SK-N-SH (cell line): Measurements from ENCODE around the gene PTH. TPM values are rescaled to one million over a fixed set of nuclear protein-coding genes. Genes with fewer than 3 reads are reported as not detected.

ENCODE experiments used
- CTCF ChIA-PET: fragments of 300-600, 350-600 bp; formaldehyde crosslinking; extraction: SDS; loops from one replicate; lab custom pipeline; 2021; lab: Yijun Ruan, JAX
- POLR2A ChIA-PET: fragments of 350-600 bp; sonication (Branson Sonifier 250); formaldehyde crosslinking; extraction: SDS; loops from one replicate; lab custom pipeline; 2020; ENCODE audit warnings: antibody characterized with exemption, inconsistent platforms; lab: Yijun Ruan, JAX
- DNase-seq: peaks from one replicate; pipeline ENCODE4 v3.0.0; 2012
- H2AFZ ChIP-seq: fragments of 200-600 bp; sonication (generic); 2 replicates; pipeline ENCODE4 v1.8.1; 2016; ENCODE audit warnings: antibody characterized with exemption, mild to moderate bottlenecking, low read depth
- H3F3A ChIP-seq: fragments of 200-600 bp; sonication (generic); replicated peaks from 2 replicates; pipeline ENCODE3; 2016; ENCODE audit warnings: antibody characterized with exemption, mild to moderate bottlenecking; ENCODE audit not compliant: insufficient read depth
- H3K27ac ChIP-seq, 2 experiments: fragments of 200-500 bp in 1 of 2; fragments of 200-600 bp in 1 of 2; sonication (Bioruptor generic) in 1 of 2; sonication (generic), shearing (Covaris generic) in 1 of 2; 2 replicates each; pipeline versions ENCODE4 v1.5.1 to v1.6.1; 2014 to 2016; ENCODE audit warnings: low read depth in 2 of 2, inconsistent platforms in 1 of 2, low read length in 1 of 2, mild to moderate bottlenecking in 1 of 2, mixed read lengths in 1 of 2
- H3K27me3 ChIP-seq: fragments of 200-600 bp; sonication (generic), shearing (Covaris generic); 2 replicates; pipeline ENCODE4 v1.6.1; 2016; ENCODE audit warnings: mixed run types; ENCODE audit not compliant: insufficient read depth
- H3K36me3 ChIP-seq, 2 experiments: fragments of 200-500 bp in 1 of 2; fragments of 200-600 bp in 1 of 2; sonication (Bioruptor generic) in 1 of 2; sonication (generic) in 1 of 2; replicated peaks in 1 of 2; 2 replicates each; pipeline versions ENCODE3 to v1.5.1; 2014 to 2016; ENCODE audit warnings: low read length in 1 of 2, mild to moderate bottlenecking in 1 of 2; ENCODE audit not compliant: insufficient read depth in 2 of 2, control insufficient read depth in 1 of 2
- H3K4me1 ChIP-seq, 2 experiments: fragments of 200-500 bp in 1 of 2; fragments of 200-600 bp in 1 of 2; sonication (Bioruptor generic) in 1 of 2; sonication (generic), shearing (Covaris generic) in 1 of 2; 2 replicates each; pipeline versions ENCODE4 v1.5.1 to v1.6.1; 2014 to 2016; ENCODE audit warnings: low read depth in 1 of 2, low read length in 1 of 2, mixed run types in 1 of 2; ENCODE audit not compliant: insufficient read depth in 2 of 2, control insufficient read depth in 1 of 2
- H3K4me2 ChIP-seq: fragments of 200-600 bp; sonication (generic), shearing (Covaris generic); 2 replicates; pipeline ENCODE4 v1.6.1; 2017; ENCODE audit warnings: mixed run types
- H3K4me3 ChIP-seq, 2 experiments: fragments of 200-500 bp in 1 of 2; fragments of 200-600 bp in 1 of 2; sonication (Bioruptor generic) in 1 of 2; sonication (generic), shearing (Covaris generic) in 1 of 2; 2 replicates each; pipeline versions ENCODE4 v1.5.1 to v1.8.1; 2014 to 2016; ENCODE audit warnings: low read depth in 2 of 2, inconsistent platforms in 1 of 2, low read length in 1 of 2, mild to moderate bottlenecking in 1 of 2, mixed read lengths in 1 of 2, moderate library complexity in 1 of 2
- H3K79me2 ChIP-seq: fragments of 200-600 bp; sonication (generic); 2 replicates; pipeline ENCODE4 v1.8.1; 2017; ENCODE audit warnings: mild to moderate bottlenecking; ENCODE audit not compliant: insufficient read depth
- H3K9ac ChIP-seq: fragments of 200-600 bp; sonication (generic); 2 replicates; pipeline ENCODE4 v1.6.1; 2017; ENCODE audit warnings: mixed run types
- H3K9me2 ChIP-seq: fragments of 200-600 bp; sonication (generic); 2 replicates; pipeline ENCODE4 v1.6.1; 2017; ENCODE audit warnings: mixed run types
- H3K9me3 ChIP-seq: fragments of 200-600 bp; sonication (generic); 2 replicates; pipeline ENCODE4 v1.6.1; 2017; ENCODE audit warnings: mixed run types, mild to moderate bottlenecking, moderate library complexity
- H4K20me1 ChIP-seq: fragments of 200-600 bp; sonication (generic); 2 replicates; pipeline ENCODE4 v1.6.1; 2017; ENCODE audit warnings: mild to moderate bottlenecking, mixed run types; ENCODE audit not compliant: insufficient read depth
- ELF1 ChIP-seq: IDR thresholded peaks from 2 replicates; pipeline ENCODE4 v1.4.0; 2012
- EP300 ChIP-seq, 2 experiments: IDR thresholded peaks; 2 replicates each; pipeline versions ENCODE4 v1.4.0 to v1.6.1; 2012; ENCODE audit warnings: borderline replicate concordance in 1 of 2, low read depth in 1 of 2, low read length in 1 of 2
- EZH2phosphoT487 ChIP-seq: fragments of 200-600 bp; sonication (generic); IDR thresholded peaks from 2 replicates; pipeline ENCODE4 v1.6.1; 2017; ENCODE audit warnings: low read depth, mixed run types, mild to moderate bottlenecking, antibody characterized with exemption, moderate library complexity, borderline replicate concordance
- FOSL2 ChIP-seq: IDR thresholded peaks from 2 replicates; pipeline ENCODE4 v1.4.0; 2012; ENCODE audit warnings: low read depth, mild to moderate bottlenecking, moderate library complexity, borderline replicate concordance
- FOXM1 ChIP-seq: IDR thresholded peaks from 2 replicates; pipeline ENCODE4 v1.4.0; 2012; ENCODE audit warnings: low read depth, mild to moderate bottlenecking
- GABPA ChIP-seq: IDR thresholded peaks from 2 replicates; pipeline ENCODE4 v1.4.0; 2012; ENCODE audit warnings: low read depth, mild to moderate bottlenecking
- GATA2 ChIP-seq: sonication (generic); formaldehyde crosslinking; IDR thresholded peaks from 2 replicates; pipeline ENCODE4 v1.5.0; 2020; ENCODE audit warnings: mild to moderate bottlenecking, missing genetic modification reagents
- JUND ChIP-seq: IDR thresholded peaks from 2 replicates; pipeline ENCODE4 v1.4.0; 2012
- MEF2A ChIP-seq: IDR thresholded peaks from 2 replicates; pipeline ENCODE4 v1.4.0; 2012; ENCODE audit warnings: low read depth, borderline replicate concordance
- MXI1 ChIP-seq: IDR thresholded peaks from 2 replicates; pipeline ENCODE4 v1.6.1; 2012; ENCODE audit warnings: mild to moderate bottlenecking, low read depth, low read length, improper control_type of control experiment
- NFIC ChIP-seq: IDR thresholded peaks from 2 replicates; pipeline ENCODE4 v1.4.0; 2012; ENCODE audit warnings: borderline replicate concordance
- NRF1 ChIP-seq: IDR thresholded peaks from 2 replicates; pipeline ENCODE4 v1.6.1; 2012; ENCODE audit warnings: low read depth, mild to moderate bottlenecking, low read length
- RAD21 ChIP-seq: IDR thresholded peaks from 2 replicates; pipeline ENCODE4 v1.6.1; 2012; ENCODE audit warnings: mild to moderate bottlenecking, low read length
- TAF1 ChIP-seq: IDR thresholded peaks from 2 replicates; pipeline ENCODE4 v1.6.1; 2012; ENCODE audit warnings: low read depth, mild to moderate bottlenecking, low read length, moderate library complexity, borderline replicate concordance
- TCF12 ChIP-seq: IDR thresholded peaks from 2 replicates; pipeline ENCODE4 v1.4.0; 2012
- WGBS: methylation state at CpG from one replicate; pipeline ENCODE4 v1.1.6; 2017; ENCODE audit warnings: low lambda C conversion rate; 5-methylcytosine and 5-hydroxymethylcytosine counted together
- polyA plus RNA-seq, 3 experiments: library from polyadenylated mRNA; depleted of rRNA; stranded (reverse); fragments of >200 nt; gene quantifications; 2 replicates each; pipeline ENCODE4 v1.2.3, GENCODE V29; 2012
- TF ChIP-seq, protein P1 (sequence below): fragments of 150-350 bp; IDR thresholded peaks from 2 replicates; pipeline ENCODE4 v1.6.1; 2017; ENCODE audit warnings: antibody characterized with exemption, low read length, low read depth, borderline replicate concordance
- TF ChIP-seq, protein P2 (sequence below): fragments of 150-350 bp; IDR thresholded peaks from 2 replicates; pipeline ENCODE4 v1.6.1; 2016; ENCODE audit warnings: mild to moderate bottlenecking, low read depth, low read length

Gene PTH
- polyA plus RNA-seq, 1 of the 3 experiments (the other 2 are of a cell fraction): not detected

DNA sequence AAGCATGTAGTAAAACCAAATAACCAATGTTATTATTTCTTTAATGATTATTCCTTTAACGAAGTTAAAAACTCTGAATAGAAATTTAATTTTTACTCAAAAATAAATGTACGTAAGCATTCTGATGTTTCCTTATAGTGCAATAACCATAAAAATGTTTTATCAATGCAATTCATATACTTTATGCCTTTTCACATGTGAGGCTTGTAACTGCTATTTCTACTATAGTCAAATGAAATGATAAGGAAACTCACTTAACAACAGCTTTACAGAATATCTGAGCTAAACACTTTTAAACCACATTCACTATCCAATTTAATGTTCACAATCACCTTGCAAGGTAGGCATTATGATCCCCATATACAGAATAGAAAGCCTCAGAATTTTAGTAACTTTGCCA is 50.2 kb downstream of the PTH start:
- no peak overlapping the region for H3K27ac ChIP-seq
- ChIA-PET POLR2A (no interaction called here), CTCF (interaction anchor here (0.9 to 1.0 kb wide), 2 partner anchors 62 to 262 kb away, joined by 3 to 4 read pairs; no protein-coding TSS in a partner anchor)
- no peak overlapping the region for H3K9ac ChIP-seq
- H3K4me1 ChIP-seq: peaks cover 0 to 6% of the 10 kb centered on the region in 2 experiments; a peak in 3 of 4 replicates
- no peak overlapping the region for H3K4me3 ChIP-seq
- H2AFZ ChIP-seq: no peak overlapping the region
- H3K36me3 ChIP-seq: no peaks in the 10 kb centered on the region
- H3K79me2 ChIP-seq: peaks cover 90% of the 10 kb centered on the region
- H3K27me3 ChIP-seq: no peaks in the 10 kb centered on the region
- WGBS: 96% methylated on average over 2 of the region's 2 CpGs
- no peaks in the 10 kb centered on the region for H3K9me3 ChIP-seq
- DNase-seq: no peak
- H4K20me1 ChIP-seq: peaks cover 20% of the 10 kb centered on the region; the same call in 1 of the 2 replicates
- peaks cover 13% of the 10 kb centered on the region for H3F3A ChIP-seq
- TF ChIP-seq FOSL2: no peak
- no peak for TF ChIP-seq GABPA
- no peak for TF ChIP-seq ELF1
- no peak for TF ChIP-seq MEF2A
- no peak for TF ChIP-seq NRF1
- TF ChIP-seq JUND: no peak
- no peak for TF ChIP-seq TCF12
- no peak for TF ChIP-seq NFIC
- TF ChIP-seq, protein P1, sequence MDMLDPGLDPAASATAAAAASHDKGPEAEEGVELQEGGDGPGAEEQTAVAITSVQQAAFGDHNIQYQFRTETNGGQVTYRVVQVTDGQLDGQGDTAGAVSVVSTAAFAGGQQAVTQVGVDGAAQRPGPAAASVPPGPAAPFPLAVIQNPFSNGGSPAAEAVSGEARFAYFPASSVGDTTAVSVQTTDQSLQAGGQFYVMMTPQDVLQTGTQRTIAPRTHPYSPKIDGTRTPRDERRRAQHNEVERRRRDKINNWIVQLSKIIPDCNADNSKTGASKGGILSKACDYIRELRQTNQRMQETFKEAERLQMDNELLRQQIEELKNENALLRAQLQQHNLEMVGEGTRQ: no peak
- TF ChIP-seq RAD21: no peak
- TF ChIP-seq EP300 (IDR thresholded peaks at IDR 0.05; ENCODE audit: borderline replicate concordance in 1 of 2, low read depth in 1 of 2, low read length in 1 of 2): no peak
- TF ChIP-seq, protein P2, sequence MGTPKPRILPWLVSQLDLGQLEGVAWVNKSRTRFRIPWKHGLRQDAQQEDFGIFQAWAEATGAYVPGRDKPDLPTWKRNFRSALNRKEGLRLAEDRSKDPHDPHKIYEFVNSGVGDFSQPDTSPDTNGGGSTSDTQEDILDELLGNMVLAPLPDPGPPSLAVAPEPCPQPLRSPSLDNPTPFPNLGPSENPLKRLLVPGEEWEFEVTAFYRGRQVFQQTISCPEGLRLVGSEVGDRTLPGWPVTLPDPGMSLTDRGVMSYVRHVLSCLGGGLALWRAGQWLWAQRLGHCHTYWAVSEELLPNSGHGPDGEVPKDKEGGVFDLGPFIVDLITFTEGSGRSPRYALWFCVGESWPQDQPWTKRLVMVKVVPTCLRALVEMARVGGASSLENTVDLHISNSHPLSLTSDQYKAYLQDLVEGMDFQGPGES: no peak
- TF ChIP-seq EZH2phosphoT487: no peak
- no peak for TF ChIP-seq FOXM1
- no peak for TF ChIP-seq TAF1
- no peak for TF ChIP-seq GATA2 (CRISPR knock-in tag)
- TF ChIP-seq MXI1: no peak
- TF ChIP-seq, all 33 proteins: peak for 0
- Histone ChIP-seq H3K4me2 (no peak overlapping the region), H3K9me2 (no peaks in the 10 kb centered on the region)

Other genes with a start within 250 kb of the PTH start
- 6.5 and 8.2 TPM in 2 replicates for gene BMAL1, start 218.2 kb downstream of the PTH start, polyA plus RNA-seq (2012; rRNA removed)
- 23.0 and 29.5 TPM in 2 replicates for gene BTBD10, start 32.8 kb downstream of the PTH start, polyA plus RNA-seq (2012; rRNA removed)
- 29.0 and 38.8 TPM in 2 replicates for gene FAR1, start 172.7 kb upstream of the PTH start, polyA plus RNA-seq (2012; rRNA removed)